H1 (cell line): ENCODE data around the gene MOB2. TPM values are rescaled to one million over a fixed set of nuclear protein-coding genes. Genes with fewer than 3 reads are reported as not detected.

Experiments used
- CTCF ChIA-PET: fragments of 300-600 bp; sonication (Branson Sonifier 250); formaldehyde crosslinking; loops from one replicate; lab custom pipeline; 2021; ENCODE audit not compliant: partially characterized antibody; lab: Charles Lee
- POLR2A ChIA-PET: fragments of 300-600 bp; sonication (Branson Sonifier 250); formaldehyde crosslinking; loops from one replicate; lab custom pipeline; 2021; ENCODE audit warnings: inconsistent platforms; ENCODE audit not compliant: partially characterized antibody; lab: Charles Lee
- DNase-seq, 2 experiments: peaks; one replicate each; pipeline versions ENCODE4 v3.0.0 to v3.0.0-alpha.2; 2010 to 2022; ENCODE audit warnings: low spot score in 2 of 2, low read depth in 1 of 2, mixed read lengths in 1 of 2
- FAIRE-seq: peaks from 2 replicates; lab custom pipeline; 2011; peaks lifted over from hg19 to GRCh38; lab: Jason Lieb, UNC
- H2AFZ ChIP-seq: 2 replicates; pipeline ENCODE4 v1.8.1; 2012; ENCODE audit warnings: low read length, inconsistent platforms
- H2AK5ac ChIP-seq: 2 replicates; pipeline ENCODE4 v1.6.1; 2013; ENCODE audit warnings: low read depth, low read length
- H2BK120ac ChIP-seq: replicated peaks from 2 replicates; pipeline ENCODE3; 2013; ENCODE audit warnings: low read depth, low read length, inconsistent platforms
- H2BK12ac ChIP-seq: 2 replicates; pipeline ENCODE4 v1.6.1; 2013; ENCODE audit warnings: low read depth, low read length
- H2BK15ac ChIP-seq: 2 replicates; pipeline ENCODE4 v1.6.1; 2013; ENCODE audit warnings: low read length
- H2BK20ac ChIP-seq: 2 replicates; pipeline ENCODE4 v1.6.1; 2013; ENCODE audit warnings: low read length
- H2BK5ac ChIP-seq: 2 replicates; pipeline ENCODE4 v1.6.1; 2013; ENCODE audit warnings: low read depth, low read length
- H3K14ac ChIP-seq: 2 replicates; pipeline ENCODE4 v1.6.1; 2013; ENCODE audit warnings: inconsistent platforms; ENCODE audit not compliant: insufficient read length
- H3K18ac ChIP-seq: 2 replicates; pipeline ENCODE4 v1.6.1; 2013; ENCODE audit warnings: low read length; ENCODE audit errors: extremely low read depth
- H3K23ac ChIP-seq: 2 replicates; pipeline ENCODE4 v1.6.1; 2013; ENCODE audit warnings: inconsistent platforms; ENCODE audit not compliant: insufficient read length
- H3K23me2 ChIP-seq: 2 replicates; pipeline ENCODE4 v1.6.1; 2013; ENCODE audit warnings: low read depth, low read length
- H3K27ac ChIP-seq: 2 replicates; pipeline ENCODE4 v1.6.1; 2011; ENCODE audit warnings: low read depth, low read length, inconsistent platforms
- H3K27me3 ChIP-seq, 4 experiments: replicated peaks in 1 of 4; 1 replicate in 1 of 4; 2 replicates in 3 of 4; pipeline versions ENCODE4 v1.6.1 to v1.8.1; 2011 to 2013; ENCODE audit warnings: low read length in 3 of 4, mild to moderate bottlenecking in 3 of 4, inconsistent platforms in 2 of 4, mixed read lengths in 2 of 4, moderate library complexity in 1 of 4; ENCODE audit not compliant: control insufficient read depth in 3 of 4, insufficient read depth in 3 of 4; ENCODE audit errors: extremely low read depth in 1 of 4
- H3K36me3 ChIP-seq, 4 experiments: 2 replicates each; pipeline versions ENCODE4 v1.6.1 to v1.8.1; 2011 to 2013; ENCODE audit warnings: mild to moderate bottlenecking in 4 of 4, low read length in 3 of 4, moderate library complexity in 2 of 4, control low read depth in 1 of 4, inconsistent platforms in 1 of 4; ENCODE audit not compliant: insufficient read depth in 4 of 4, control insufficient read depth in 2 of 4
- H3K4ac ChIP-seq: replicated peaks from 2 replicates; pipeline ENCODE3; 2013; ENCODE audit warnings: low read length, low read depth, mixed read lengths, inconsistent platforms; ENCODE audit not compliant: insufficient read length
- H3K4me1 ChIP-seq, 4 experiments: replicated peaks in 1 of 4; 1 replicate in 1 of 4; 2 replicates in 3 of 4; pipeline versions ENCODE4 v1.6.1 to v1.8.1; 2011 to 2013; ENCODE audit warnings: low read length in 3 of 4, inconsistent platforms in 2 of 4, mixed read lengths in 1 of 4; ENCODE audit not compliant: insufficient read depth in 4 of 4, control insufficient read depth in 3 of 4
- H3K4me2 ChIP-seq, 2 experiments: 2 replicates each; pipeline versions ENCODE4 v1.6.1 to v1.8.1; 2011 to 2013; ENCODE audit warnings: low read depth in 2 of 2, low read length in 2 of 2, control low read depth in 1 of 2, inconsistent platforms in 1 of 2, mild to moderate bottlenecking in 1 of 2; ENCODE audit not compliant: insufficient read depth in 1 of 2
- H3K4me3 ChIP-seq, 4 experiments: fragments of 200-600, 300-600 bp in 1 of 4; sonication (generic), shearing (Covaris generic), sonication (Bioruptor Twin) in 1 of 4; 2 replicates each; pipeline versions ENCODE4 v1.5.1 to v1.8.1; 2011 to 2016; ENCODE audit warnings: low read length in 4 of 4, low read depth in 3 of 4, control low read depth in 2 of 4, inconsistent platforms in 2 of 4, mild to moderate bottlenecking in 2 of 4, mixed read lengths in 1 of 4, moderate library complexity in 1 of 4; ENCODE audit not compliant: insufficient read depth in 2 of 4; ENCODE audit errors: extremely low read depth in 1 of 4
- H3K56ac ChIP-seq: replicated peaks from 2 replicates; pipeline ENCODE3; 2013; ENCODE audit warnings: low read depth, mild to moderate bottlenecking, mixed read lengths, low read length, inconsistent platforms; ENCODE audit not compliant: insufficient read length
- H3K79me1 ChIP-seq: 2 replicates; pipeline ENCODE4 v1.6.1; 2013; ENCODE audit warnings: low read depth, low read length, control low read depth
- H3K79me2 ChIP-seq, 2 experiments: 2 replicates each; pipeline versions ENCODE4 v1.6.1 to v1.8.1; 2012 to 2013; ENCODE audit warnings: low read length in 2 of 2, mild to moderate bottlenecking in 2 of 2, inconsistent platforms in 1 of 2; ENCODE audit not compliant: insufficient read depth in 2 of 2, control insufficient read depth in 1 of 2
- H3K9ac ChIP-seq, 4 experiments: replicated peaks in 1 of 4; 1 replicate in 1 of 4; 2 replicates in 3 of 4; pipeline versions ENCODE4 v1.6.1 to v1.8.1; 2011 to 2013; ENCODE audit warnings: low read depth in 3 of 4, low read length in 3 of 4, control low read depth in 2 of 4, mild to moderate bottlenecking in 2 of 4, moderate library complexity in 2 of 4, inconsistent platforms in 1 of 4; ENCODE audit errors: extremely low read depth in 1 of 4
- H3K9me3 ChIP-seq, 2 experiments: 2 replicates each; pipeline versions ENCODE4 v1.6.1 to v1.8.1; 2012 to 2013; ENCODE audit warnings: mild to moderate bottlenecking in 2 of 2, moderate library complexity in 2 of 2, control low read depth in 1 of 2, inconsistent platforms in 1 of 2, low read depth in 1 of 2, low read length in 1 of 2, mixed read lengths in 1 of 2; ENCODE audit not compliant: insufficient read depth in 2 of 2
- H4K20me1 ChIP-seq, 2 experiments: replicated peaks in 1 of 2; 2 replicates each; pipeline versions ENCODE3 to v1.8.1; 2011 to 2013; ENCODE audit warnings: inconsistent platforms in 2 of 2, low read length in 2 of 2, mild to moderate bottlenecking in 1 of 2; ENCODE audit not compliant: insufficient read depth in 2 of 2, control insufficient read depth in 1 of 2
- H4K5ac ChIP-seq: 2 replicates; pipeline ENCODE4 v1.6.1; 2013; ENCODE audit warnings: low read length, low read depth, mixed read lengths, inconsistent platforms; ENCODE audit not compliant: insufficient read length
- H4K8ac ChIP-seq: 2 replicates; pipeline ENCODE4 v1.8.0; 2013; ENCODE audit warnings: mild to moderate bottlenecking, moderate library complexity, low read length, inconsistent platforms; ENCODE audit not compliant: insufficient read depth; ENCODE audit errors: extremely low read depth
- H4K91ac ChIP-seq: replicated peaks from 2 replicates; pipeline ENCODE3; 2013; ENCODE audit warnings: low read length, mixed read lengths, inconsistent platforms; ENCODE audit not compliant: insufficient read length
- CBX5 ChIP-seq: fragments of 300-800, 300-1000 bp; sonication (generic); IDR thresholded peaks from 2 replicates; pipeline ENCODE4 v1.7.1; 2016; ENCODE audit warnings: antibody characterized with exemption, low read length, low read depth
- CTBP2 ChIP-seq: IDR thresholded peaks from 2 replicates; pipeline ENCODE4 v1.7.0; 2011; ENCODE audit warnings: borderline replicate concordance, mild to moderate bottlenecking, moderate library complexity, mixed read lengths, low read length; ENCODE audit not compliant: insufficient read depth, insufficient read length
- GABPA ChIP-seq: IDR thresholded peaks from 2 replicates; pipeline ENCODE4 v1.6.1; 2011; ENCODE audit warnings: mild to moderate bottlenecking, low read length, moderate library complexity, borderline replicate concordance; ENCODE audit not compliant: insufficient read depth
- JUND ChIP-seq: IDR thresholded peaks from 2 replicates; pipeline ENCODE4 v1.6.1; 2011; ENCODE audit warnings: mild to moderate bottlenecking, improper control_type of control experiment, low read length
- KDM1A ChIP-seq: fragments of 200-600, 300-600 bp; sonication (generic); IDR thresholded peaks from 2 replicates; pipeline ENCODE4 v1.7.1; 2016; ENCODE audit warnings: mild to moderate bottlenecking, low read length, borderline replicate concordance
- RBBP5 ChIP-seq: IDR thresholded peaks from 2 replicates; pipeline ENCODE4 v1.7.1; 2012; ENCODE audit warnings: low read depth, mild to moderate bottlenecking, inconsistent platforms, low read length, moderate library complexity, borderline replicate concordance
- SUZ12 ChIP-seq: fragments of 200-600 bp; sonication (generic); IDR thresholded peaks from 2 replicates; pipeline ENCODE4 v1.6.1; 2012; ENCODE audit warnings: mild to moderate bottlenecking, inconsistent platforms, low read length, moderate library complexity, mixed read lengths
- TEAD4 ChIP-seq: IDR thresholded peaks from 2 replicates; pipeline ENCODE4 v1.6.1; 2012; ENCODE audit warnings: low read depth, low read length, inconsistent platforms, mixed read lengths
- ZNF274 ChIP-seq: IDR thresholded peaks from 2 replicates; pipeline ENCODE4 v1.7.0; 2012; ENCODE audit warnings: low read length, borderline replicate concordance; ENCODE audit errors: extremely low read depth
- WGBS, 2 experiments: shearing (Covaris generic) in 1 of 2; methylation state at CpG; one replicate each; pipeline versions ENCODE4 v1.1.6 to v1.1.7; 2013 to 2015; ENCODE audit warnings: low lambda C conversion rate in 2 of 2, mixed read lengths in 2 of 2, inconsistent platforms in 1 of 2, low coverage in 1 of 2, missing lambda C conversion rate in 1 of 2; ENCODE audit not compliant: insufficient replicate concordance in 2 of 2, insufficient coverage in 1 of 2, insufficient read length in 1 of 2; ENCODE audit errors: extremely low coverage in 1 of 2, missing lambda C conversion rate in 1 of 2; 5-methylcytosine and 5-hydroxymethylcytosine counted together
- polyA plus RNA-seq, 7 experiments: library from polyadenylated mRNA; depleted of rRNA in 3 of 7; stranded (reverse) in 5 of 7; unstranded in 2 of 7; fragments of >200 nt in 5 of 7; fragments of 200-250 nt in 2 of 7; gene quantifications; 1 replicate in 5 of 7; 2 replicates in 1 of 7; 4 replicates in 1 of 7; pipeline versions ENCODE4 v1.2.1 to v1.2.3, GENCODE V29; 2011 to 2013; ENCODE audit warnings: missing spikeins in 2 of 7, mixed read lengths in 2 of 7
- total RNA-seq: library from RNA; stranded (reverse); fragmentation: NEBNext Ultra II Directional; extraction: Animal tissue kit (Norgen Biotek cat#: 25700); gene quantifications from 2 replicates; pipeline ENCODE4 v1.2.1, GENCODE V29; 2021

MOB2 gene
- total and polyA plus RNA-seq, 2 of the 8 experiments (the other 6 are each of a cell fraction or from before 2014, with no cell fraction given): 18.6 to 28.2 TPM

DNA sequence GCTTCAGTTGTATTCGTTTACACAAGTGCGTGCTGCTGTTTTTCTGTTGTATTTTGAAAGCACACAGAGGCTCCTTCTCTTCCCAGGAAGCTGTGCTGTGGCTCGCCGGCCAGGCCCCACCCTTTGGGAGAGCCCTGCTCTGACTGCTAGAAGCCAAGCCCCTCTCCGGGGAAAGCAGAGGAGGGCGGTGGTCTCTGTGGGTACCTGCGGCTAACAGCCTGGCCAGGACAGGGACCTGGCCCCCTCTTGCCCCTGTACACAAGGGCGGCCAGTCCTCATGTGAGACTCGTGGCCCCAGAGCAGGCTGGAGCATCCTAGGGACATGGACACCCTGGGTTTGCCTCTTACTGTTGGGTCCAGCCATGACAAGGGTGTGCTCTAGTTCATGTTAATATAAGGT is 14.8 kb downstream of the MOB2 start:
- Histone ChIP-seq H3K56ac (no peak overlapping the region), H2BK20ac (no peak overlapping the region), H4K5ac (no peak overlapping the region), H3K27ac (no peak overlapping the region), H3K27me3 (no peaks in the 10 kb centered on the region), H2BK120ac (no peak overlapping the region), H3K4me2 (no peak overlapping the region), H4K8ac (no peak overlapping the region), H3K4ac (no peak overlapping the region), H2BK12ac (no peak overlapping the region), H3K4me3 (no peak overlapping the region), H3K36me3 (peaks cover 0 to 3% (median 0%) of the 10 kb centered on the region in 4 experiments; a peak in 1 of 8 replicates), H3K79me1 (no peaks in the 10 kb centered on the region), H3K4me1 (no peaks in the 10 kb centered on the region; a peak in 1 of 7 replicates), H3K9me3 (no peaks in the 10 kb centered on the region), H3K9ac (no peak overlapping the region), H3K23me2 (no peaks in the 10 kb centered on the region), H3K14ac (no peak overlapping the region), H4K91ac (no peak overlapping the region), H3K18ac (no peak overlapping the region), H3K23ac (no peak overlapping the region), H2BK15ac (no peak overlapping the region), H2AFZ (no peak overlapping the region), H2BK5ac (no peak overlapping the region), H2AK5ac (no peak overlapping the region), H4K20me1 (peaks cover 0 to 2% of the 10 kb centered on the region in 2 experiments), H3K79me2 (no peaks in the 10 kb centered on the region)
- ChIA-PET POLR2A (no interaction called here), CTCF (interaction anchor here (1.8 kb wide), 1 partner anchor 11 kb away, joined by 7 read pairs; no protein-coding TSS in a partner anchor)
- no peak for TF ChIP-seq CBX5
- TF ChIP-seq SUZ12: no peak
- no peak for TF ChIP-seq CTBP2
- no peak for TF ChIP-seq RBBP5
- no peak for TF ChIP-seq JUND
- no peak for TF ChIP-seq KDM1A
- no peak for TF ChIP-seq TEAD4
- no peak for TF ChIP-seq ZNF274
- no peak for TF ChIP-seq GABPA
- 88% methylated on average over 7 of the region's 9 CpGs; no CpG with 5 or more reads in 1 of the 2 experiments for WGBS, 2 experiments
- DNase-seq: no peak
- FAIRE-seq: no peak
